Activated CD4-positive, alpha-beta T cell treated with anti-CD3 and anti-CD28 coated beads for 1 hour (primary cell): ENCODE measurements around the gene RAB3GAP1.
"Not testable (repeated sequence)": the region's sequence is repeated elsewhere in the genome, so short reads cannot be mapped to it uniquely, and the experiment has no call there.

Experiments
- DNase-seq: peaks from one replicate; pipeline ENCODE4 v3.0.0-alpha.2; 2020

RAB3GAP1 gene

DNA sequence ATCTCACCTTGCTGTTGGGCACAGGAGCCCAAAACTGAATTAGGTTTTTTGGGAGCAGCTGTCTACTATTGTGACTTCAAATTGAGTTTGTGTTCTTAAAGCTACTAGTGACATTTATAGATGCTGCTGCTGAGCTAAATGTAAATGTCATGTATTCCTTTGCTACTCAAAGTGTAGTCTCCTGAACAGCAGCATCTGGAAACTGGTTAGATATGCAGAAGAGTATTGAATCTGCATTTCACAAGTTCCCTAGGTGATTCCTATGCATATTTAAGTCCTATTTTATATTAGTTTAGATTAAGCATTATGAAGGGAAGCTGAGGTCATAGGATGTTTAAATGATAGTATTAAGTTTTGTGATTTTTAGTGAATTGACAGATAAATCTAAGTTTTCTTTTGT, 67.5 kb downstream of the RAB3GAP1 start:
- no peak for DNase-seq

DNA sequence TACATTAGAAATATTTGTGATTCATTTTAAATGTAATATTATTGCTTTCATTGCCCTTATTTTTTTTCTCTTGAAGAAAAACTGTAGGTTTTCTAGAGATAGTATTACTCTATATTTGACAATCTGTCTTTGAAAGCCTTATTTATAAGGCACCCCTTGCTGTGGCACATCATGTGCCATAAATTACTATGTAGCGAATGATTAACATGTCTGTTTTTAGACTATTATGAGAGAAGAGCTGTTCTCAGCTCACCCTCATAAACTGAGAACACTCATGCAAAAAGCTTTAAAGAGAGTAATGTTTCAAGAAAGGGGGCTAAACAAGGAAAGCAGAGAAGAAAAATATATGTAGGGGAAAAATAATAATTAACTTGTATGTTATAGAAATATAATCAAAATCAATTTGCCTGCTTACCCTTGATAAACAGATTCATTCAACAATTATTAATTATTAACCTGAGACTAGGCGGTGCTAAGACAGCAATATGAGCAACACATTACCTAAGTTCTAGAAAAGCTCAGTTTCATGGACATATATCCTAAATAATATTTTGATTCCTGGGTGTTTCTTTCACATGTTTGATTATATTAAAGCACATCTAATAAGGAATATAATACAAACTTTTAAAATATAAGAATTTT, 69.0 kb downstream of the RAB3GAP1 start:
- DNase-seq, result no peak

GRCh38 chr2:135121658-135122039, 69.6 kb downstream of the RAB3GAP1 start:
- DNase-seq, result not testable (repeated sequence)

GRCh38 chr2:135124924-135125886, 73.1 kb downstream of the RAB3GAP1 start:
- DNase-seq, result no peak

DNA sequence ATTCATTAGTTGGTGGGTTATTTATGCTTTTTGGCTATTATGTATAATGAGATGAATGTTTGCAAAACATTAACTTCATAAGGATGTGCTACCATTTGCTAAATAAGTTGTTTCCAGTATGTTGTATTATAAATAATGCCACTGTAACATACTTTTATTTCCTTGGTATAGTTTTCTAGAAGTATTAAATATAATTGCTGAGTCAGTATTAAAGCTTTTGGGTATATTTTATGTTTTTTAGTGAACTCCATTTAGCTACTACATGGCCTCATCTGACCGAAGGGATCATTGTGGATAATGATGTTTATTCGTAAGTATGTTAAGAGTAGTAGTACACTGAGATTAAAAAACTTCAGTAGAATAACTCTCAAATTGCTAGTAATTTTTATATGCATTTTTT, 73.8 kb downstream of the RAB3GAP1 start:
- no peak for DNase-seq

DNA sequence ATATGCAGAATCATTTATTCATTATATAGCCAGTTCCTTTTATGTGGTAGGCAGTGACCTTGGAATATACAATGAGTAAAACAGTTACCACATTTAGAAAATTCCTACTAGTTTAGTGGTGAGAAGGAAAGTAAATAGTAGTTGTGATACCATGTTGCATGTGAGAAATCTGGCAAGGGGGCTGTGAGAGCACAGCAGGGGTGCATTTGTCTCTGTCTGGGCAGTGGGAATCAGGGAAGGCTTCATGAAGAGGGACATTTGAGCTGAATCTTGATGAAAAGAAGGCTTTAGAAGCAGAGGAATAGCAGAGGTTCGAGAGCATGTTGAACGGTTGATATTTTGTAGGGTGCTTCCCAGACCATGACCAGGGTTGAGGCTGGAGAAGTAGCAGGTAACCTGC, 78.7 kb downstream of the RAB3GAP1 start:
- DNase-seq, result no peak

DNA sequence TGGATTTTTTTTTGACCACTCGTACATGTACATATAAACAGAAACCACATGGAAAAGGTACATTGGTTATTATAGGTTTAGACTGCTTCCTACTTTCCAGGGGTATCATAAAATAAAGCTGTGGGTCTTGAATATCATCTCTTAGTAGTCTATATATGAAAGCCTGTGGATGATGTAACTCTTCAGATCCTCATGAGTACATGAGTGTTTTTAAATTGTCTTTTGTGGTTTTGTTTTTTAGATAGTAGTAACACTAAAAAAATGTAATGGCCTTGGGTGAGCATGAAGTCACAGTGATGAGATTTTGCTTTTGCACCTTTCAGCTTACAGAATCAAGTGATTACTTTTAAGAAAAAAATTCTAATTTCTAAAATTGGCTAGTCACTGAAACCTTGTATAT, 80.2 kb downstream of the RAB3GAP1 start:
- no peak for DNase-seq

- no peak for DNase-seq
These were observed 88.5 kb downstream of the RAB3GAP1 start for GRCh38 chr2:135140606-135141005.

DNA sequence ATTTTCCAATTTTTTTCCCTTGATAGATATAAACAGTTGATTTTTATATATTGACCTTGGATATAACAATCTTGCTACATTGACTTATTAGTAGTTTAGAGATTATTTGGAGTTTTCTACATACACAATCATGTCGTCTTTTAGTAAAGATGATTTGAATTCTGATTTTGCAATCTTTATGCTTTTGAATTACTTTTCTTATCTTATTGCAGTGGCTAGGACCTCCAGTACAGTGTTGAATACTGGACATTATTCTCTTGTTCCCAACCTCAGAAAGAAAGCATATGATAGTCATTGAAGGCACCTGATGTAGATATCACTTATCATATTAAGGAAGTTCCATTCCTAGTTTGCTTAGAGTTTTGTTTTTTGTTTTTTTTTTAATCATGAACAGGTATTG, 90.2 kb downstream of the RAB3GAP1 start:
- DNase-seq, result no peak

DNA sequence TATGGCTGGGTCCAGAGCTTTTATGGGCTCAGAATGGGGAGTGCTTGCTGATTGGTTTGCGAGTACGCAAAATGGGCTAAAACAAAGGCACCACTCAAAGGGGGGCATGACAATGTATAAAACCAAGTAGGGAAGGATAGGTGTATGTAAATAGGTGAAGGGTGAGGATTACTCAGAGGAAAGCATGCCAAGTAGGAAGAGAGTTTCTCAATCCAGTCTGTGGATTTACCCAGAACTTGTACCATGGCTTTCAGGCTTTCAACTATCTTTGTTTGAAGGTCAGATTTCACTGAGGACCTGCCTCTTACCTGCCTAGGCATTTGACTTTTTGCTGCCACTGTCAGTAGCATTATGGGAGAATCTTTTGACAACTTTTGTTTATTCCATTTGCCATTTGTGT, 92.3 kb downstream of the RAB3GAP1 start:
- no peak for DNase-seq

GRCh38 chr2:135149251-135149650, 97.2 kb downstream of the RAB3GAP1 start:
- no peak for DNase-seq

- no peak for DNase-seq
These were observed 98.6 kb downstream of the RAB3GAP1 start for GRCh38 chr2:135150725-135151124.

GRCh38 chr2:135151615-135152014, 99.5 kb downstream of the RAB3GAP1 start:
- no peak for DNase-seq

DNA sequence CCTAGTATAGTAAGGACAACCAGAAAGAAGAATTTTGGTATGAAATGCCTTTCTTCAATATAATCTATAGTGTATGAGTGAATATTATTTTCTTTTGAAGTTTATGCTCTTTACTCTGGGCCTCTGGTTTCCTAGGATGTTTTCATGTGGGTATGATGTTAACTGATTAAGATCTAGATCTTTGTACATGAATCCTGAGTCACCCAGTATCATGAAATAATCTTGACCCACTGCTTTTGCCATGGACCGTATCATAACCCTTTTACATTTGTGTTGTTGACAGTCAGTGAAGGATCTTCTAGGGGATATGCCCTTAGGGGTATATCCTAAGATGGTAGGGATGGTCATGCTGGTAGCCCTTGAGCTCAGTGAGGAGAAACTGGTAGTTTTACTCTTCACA, 100.3 kb downstream of the RAB3GAP1 start:
- no peak for DNase-seq

DNA sequence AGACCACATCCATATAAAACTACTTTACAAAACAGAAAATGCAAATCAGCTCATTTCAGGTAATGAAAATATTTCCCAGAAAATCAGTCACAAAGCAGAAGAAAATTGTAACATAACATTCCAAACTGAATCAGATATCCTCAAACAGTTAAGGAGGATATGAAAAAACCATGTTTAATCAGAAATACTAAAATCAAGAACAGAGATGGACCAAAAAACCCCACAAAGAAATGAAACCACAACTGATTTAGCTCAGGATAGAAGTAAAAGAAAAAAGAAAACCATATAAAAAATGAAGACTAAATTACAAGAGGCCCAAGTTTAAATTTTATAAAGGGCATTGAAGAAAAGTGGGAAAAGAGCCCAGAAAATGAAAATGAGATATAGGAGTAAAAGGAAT, 102.9 kb downstream of the RAB3GAP1 start:
- no peak for DNase-seq

DNA sequence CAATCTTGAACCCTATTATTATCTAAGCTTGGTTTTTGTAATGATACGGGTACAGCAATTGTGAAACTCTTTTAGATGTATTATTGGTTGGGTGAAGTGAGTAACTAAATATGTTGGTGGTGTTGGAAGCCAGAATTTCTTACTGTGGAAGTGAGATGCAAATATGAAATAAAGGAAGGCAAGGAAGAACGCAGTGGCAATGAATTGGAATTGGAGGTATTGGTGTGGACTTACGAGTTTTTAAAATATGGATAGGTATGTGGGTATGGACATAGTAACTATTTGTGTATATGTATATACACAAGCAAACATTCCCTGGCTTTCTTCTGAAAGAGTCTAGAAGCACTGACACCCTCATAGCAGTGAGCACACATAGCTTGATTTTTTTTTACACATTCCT, 105.8 kb downstream of the RAB3GAP1 start:
- DNase-seq, result no peak

- DNase-seq, result no peak
These were observed 107.1 kb downstream of the RAB3GAP1 start for GRCh38 chr2:135159191-135159590.

- no peak for DNase-seq
These were observed 110.3 kb downstream of the RAB3GAP1 start for GRCh38 chr2:135162377-135162776.

DNA sequence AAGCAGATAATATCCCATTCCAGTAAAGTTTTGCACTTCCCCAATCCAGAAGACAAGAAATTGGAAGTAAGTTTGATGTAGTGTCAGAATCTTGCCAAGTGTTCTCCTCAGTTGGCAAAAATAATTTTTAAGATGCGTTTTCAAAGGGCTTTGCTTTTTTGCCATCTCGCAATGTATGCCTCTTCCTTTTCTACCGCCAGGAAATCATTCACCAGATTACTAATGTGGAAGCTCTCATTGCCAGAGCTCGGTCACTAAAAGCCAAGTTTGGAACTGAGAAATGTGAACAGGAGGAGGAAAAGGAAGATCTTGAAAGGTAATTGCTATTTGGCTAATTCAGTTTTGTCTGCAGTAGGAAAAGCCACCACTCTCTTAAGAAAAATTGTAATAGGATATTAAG, 110.7 kb downstream of the RAB3GAP1 start:
- DNase-seq, result no peak

- no peak for DNase-seq
These were observed 111.2 kb downstream of the RAB3GAP1 start for GRCh38 chr2:135163306-135163705.

DNA sequence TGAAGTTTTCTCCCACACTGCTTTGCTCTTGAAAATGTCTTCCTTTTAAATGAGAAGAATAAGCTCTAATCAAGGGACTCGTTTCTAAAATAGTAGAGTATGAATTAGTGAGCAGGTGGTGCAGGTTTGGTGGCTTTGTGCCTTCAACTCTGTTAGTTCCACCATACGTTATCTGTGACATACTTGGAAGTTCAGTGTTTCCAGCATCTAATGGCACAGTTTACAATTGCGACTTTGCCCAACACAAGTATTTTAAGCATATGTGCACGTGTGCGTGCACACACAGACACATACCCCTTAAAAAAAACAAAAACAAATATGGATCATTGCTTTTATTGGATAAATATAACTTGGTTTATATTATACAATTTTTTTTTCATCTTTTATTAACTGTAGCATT, 111.8 kb downstream of the RAB3GAP1 start:
- no peak for DNase-seq

DNA sequence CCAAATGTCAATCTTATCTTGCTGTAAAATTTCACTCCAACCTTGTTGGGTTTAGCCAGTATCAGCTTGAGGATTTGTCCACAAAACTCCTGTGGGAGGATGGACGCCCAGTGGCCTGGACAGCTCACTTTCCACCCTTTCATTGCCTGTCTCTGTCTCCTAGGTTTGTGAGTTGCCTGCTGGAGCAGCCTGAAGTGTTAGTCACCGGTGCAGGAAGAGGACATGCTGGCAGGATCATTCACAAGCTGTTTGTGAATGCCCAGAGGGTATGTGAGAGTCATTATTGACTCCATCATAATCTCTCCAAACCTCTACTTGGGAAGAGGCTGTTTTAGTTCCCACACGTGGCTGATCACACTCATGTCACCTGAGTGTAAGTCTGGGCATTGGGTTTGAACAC, 112.3 kb downstream of the RAB3GAP1 start:
- DNase-seq, result no peak

DNA sequence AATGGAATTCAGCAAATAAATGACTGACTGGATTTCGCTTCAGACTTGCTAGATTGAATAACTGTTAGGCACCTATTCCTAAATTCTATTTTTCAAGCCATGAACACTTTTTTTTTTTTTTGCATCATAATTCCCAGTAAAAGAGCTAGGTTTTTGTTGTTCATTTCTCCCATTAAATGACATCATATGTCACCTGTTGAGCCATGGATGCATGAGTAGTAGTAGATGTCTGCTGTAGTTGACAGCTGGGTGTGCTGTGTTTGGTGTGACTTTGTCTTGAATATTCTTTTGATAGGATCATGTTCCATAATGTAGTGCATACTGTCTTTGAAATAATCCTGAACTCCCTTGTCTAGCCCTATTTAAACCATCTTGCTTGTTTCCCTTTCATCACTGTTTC, 115.2 kb downstream of the RAB3GAP1 start:
- DNase-seq, result no peak

DNA sequence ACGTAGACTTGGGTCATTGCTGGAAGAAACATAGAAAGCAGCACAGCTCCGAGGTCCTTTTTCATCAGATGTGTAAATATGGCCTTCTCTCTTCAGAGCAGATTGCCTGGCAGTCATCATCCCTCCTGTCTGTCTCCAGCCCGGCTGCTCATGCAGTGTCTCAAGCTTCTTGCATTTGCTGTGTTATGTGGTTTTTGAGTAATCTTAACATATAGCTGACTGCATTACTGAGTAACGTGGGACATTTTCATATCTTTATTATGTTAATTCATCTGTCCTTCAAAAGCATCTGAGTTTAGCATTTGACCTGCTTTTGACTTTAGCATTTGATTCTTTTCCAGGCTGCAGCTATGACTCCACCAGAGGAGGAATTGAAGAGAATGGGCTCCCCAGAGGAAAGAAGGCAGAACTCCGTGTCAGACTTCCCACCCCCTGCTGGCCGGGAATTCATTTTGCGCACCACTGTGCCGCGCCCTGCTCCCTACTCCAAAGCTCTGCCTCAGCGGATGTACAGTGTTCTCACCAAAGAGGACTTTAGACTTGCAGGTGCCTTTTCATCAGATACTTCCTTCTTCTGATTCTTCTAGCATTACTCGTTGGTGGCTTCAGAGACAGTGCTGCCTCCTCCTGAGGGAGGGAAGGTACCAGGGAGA, 116.2 kb downstream of the RAB3GAP1 start:
- no peak for DNase-seq
